NT2/D1 (cell line): Measurements from ENCODE around the gene ATXN1.

Source experiments
- YY1 ChIP-seq: IDR thresholded peaks from 2 replicates; pipeline ENCODE4 v1.6.1; 2011; ENCODE audit not compliant: insufficient read length, insufficient read depth
- ZNF274 ChIP-seq: IDR thresholded peaks from 2 replicates; pipeline ENCODE4 v1.6.1; 2011; ENCODE audit warnings: mild to moderate bottlenecking, low read depth, low read length

GRCh38 chr6:16503970-16504415 lies 257.3 kb downstream of the ATXN1 start:
- TF ChIP-seq ZNF274 (no peak), YY1 (no peak)
